MCF 10A (cell line): ENCODE measurements around the gene ARL13A. TPM values are rescaled to one million over a fixed set of nuclear protein-coding genes. Genes with fewer than 3 reads are reported as not detected.
A peak's percentile ranks its signal among the peaks of the same experiment; 100 is the strongest.

ENCODE experiments used
- BruUV-seq: library from RNA; stranded (reverse); fragments of 400-500 nt; replicated peaks from 2 replicates; lab custom pipeline; 2021; lab: Mats Ljungman, UMichigan
- CTCF ChIA-PET: fragments of 300-600 bp; sonication (Branson Sonifier 250); formaldehyde crosslinking; extraction: SDS; loops from one replicate; lab custom pipeline; 2021; ENCODE audit warnings: antibody characterized with exemption, inconsistent platforms; lab: Yijun Ruan, JAX
- POLR2A ChIA-PET: fragments of 300-600, 350-650 bp; sonication (Branson Sonifier 250); formaldehyde crosslinking; extraction: SDS; loops from one replicate; lab custom pipeline; 2020; ENCODE audit warnings: antibody characterized with exemption, inconsistent platforms; lab: Yijun Ruan, JAX
- DNase-seq: peaks from one replicate; pipeline ENCODE4 v3.0.0-alpha.2; 2018; ENCODE audit not compliant: unreplicated experiment
- H3K27ac Mint-ChIP-seq: one replicate; pipeline ENCODE4 v1.8.0; 2022; ENCODE audit warnings: mild to moderate bottlenecking, low read depth, mixed read lengths; ENCODE audit not compliant: unreplicated experiment
- H3K27me3 Mint-ChIP-seq: one replicate; pipeline ENCODE4 v1.8.0; 2022; ENCODE audit warnings: mixed read lengths; ENCODE audit not compliant: insufficient read depth, unreplicated experiment
- H3K36me3 Mint-ChIP-seq: one replicate; pipeline ENCODE4 v1.8.0; 2022; ENCODE audit warnings: mild to moderate bottlenecking, moderate library complexity, mixed read lengths; ENCODE audit not compliant: insufficient read depth, unreplicated experiment
- H3K4me1 Mint-ChIP-seq: one replicate; pipeline ENCODE4 v1.8.0; 2022; ENCODE audit warnings: mixed read lengths; ENCODE audit not compliant: insufficient read depth, unreplicated experiment
- H3K4me3 Mint-ChIP-seq: one replicate; pipeline ENCODE4 v1.8.0; 2022; ENCODE audit warnings: mild to moderate bottlenecking, moderate library complexity, mixed read lengths; ENCODE audit not compliant: unreplicated experiment
- H3K9me3 Mint-ChIP-seq: one replicate; pipeline ENCODE4 v1.8.0; 2022; ENCODE audit warnings: mixed read lengths; ENCODE audit not compliant: unreplicated experiment
- CTCF ChIP-seq: fragments of 200-600 bp; IDR thresholded peaks from one replicate; pipeline ENCODE4 v1.8.0; 2022; ENCODE audit warnings: antibody characterized with exemption, mild to moderate bottlenecking; ENCODE audit not compliant: unreplicated experiment
- intact Hi-C: fragments of 100-400 bp; cut with micrococcal nuclease; formaldehyde crosslinking; loops from 2 replicates; pipeline ENCODE4 v1.14.1; 2022
- total RNA-seq: library from RNA; stranded (reverse); gene quantifications from 2 replicates; pipeline ENCODE4 v1.2.3, GENCODE V29; 2022

The ARL13A gene
- total RNA-seq, 1 experiment from 2014 or later, result not detected

- DNase-seq, result no peak
- BruUV-seq, result no TSS peak
- ChIA-PET POLR2A (no interaction called here), CTCF (interaction anchor here (0.6 kb wide), 1 partner anchor 882 kb away, joined by 3 read pairs; no protein-coding TSS in a partner anchor)
- Mint-ChIP-seq H3K36me3 (peaks cover 5% of the 10 kb centered on the region), H3K4me3 (no peak overlapping the region), H3K9me3 (no peaks in the 10 kb centered on the region), H3K27me3 (peaks cover 26% of the 10 kb centered on the region), H3K4me1 (no peaks in the 10 kb centered on the region), H3K27ac (no peak overlapping the region)
- intact Hi-C loops, result no loop called here
- TF ChIP-seq CTCF, result no peak
Observed at GRCh38 chrX:100964362-100964761, 5.1 kb upstream of the ARL13A start.

GRCh38 chrX:100969936-100970335, 428 bp downstream of the ARL13A start:
- DNase-seq, result no peak
- POLR2A ChIA-PET, result no interaction called here

GRCh38 chrX:100973411-100973810, 3.9 kb downstream of the ARL13A start:
- intact Hi-C loops, result no loop called here
- H3K27ac Mint-ChIP-seq, result no peak overlapping the region
- ChIA-PET POLR2A (no interaction called here), CTCF (no interaction called here)
- H3K9me3 Mint-ChIP-seq, result peaks cover 9% of the 10 kb centered on the region
- TF ChIP-seq CTCF, result no peak
- H3K36me3 Mint-ChIP-seq, result no peaks in the 10 kb centered on the region
- no TSS peak for BruUV-seq
- no peak overlapping the region for H3K4me3 Mint-ChIP-seq
- no peaks in the 10 kb centered on the region for H3K4me1 Mint-ChIP-seq
- DNase-seq, result peak; percentile 62
- peaks cover 37% of the 10 kb centered on the region for H3K27me3 Mint-ChIP-seq

More at GRCh38 chrX:100969936-100970335, 428 bp downstream of the ARL13A start:
- no peak for TF ChIP-seq CTCF
- Mint-ChIP-seq H3K9me3 (no peaks in the 10 kb centered on the region), H3K27ac (no peak overlapping the region), H3K4me1 (no peaks in the 10 kb centered on the region), H3K36me3 (no peaks in the 10 kb centered on the region), H3K4me3 (no peak overlapping the region), H3K27me3 (peaks cover 24% of the 10 kb centered on the region)
- CTCF ChIA-PET, result no interaction called here
- intact Hi-C loops, result no loop called here
- BruUV-seq, result no TSS peak

- Mint-ChIP-seq H3K4me1 (no peaks in the 10 kb centered on the region), H3K4me3 (no peak overlapping the region), H3K36me3 (no peaks in the 10 kb centered on the region), H3K27ac (no peak overlapping the region), H3K27me3 (peaks cover 45% of the 10 kb centered on the region), H3K9me3 (peaks cover 13% of the 10 kb centered on the region)
- POLR2A ChIA-PET, result no interaction called here
- DNase-seq, result no peak
- TF ChIP-seq CTCF, result no peak
- CTCF ChIA-PET, result interaction anchor here (0.7 kb wide), 1 partner anchor 152 kb away, joined by 3 read pairs; no protein-coding TSS in a partner anchor
- BruUV-seq, result no TSS peak
- intact Hi-C loops, result no loop called here
Observed at GRCh38 chrX:100975212-100975611, 5.7 kb downstream of the ARL13A start.
